K562 (cell line): ENCODE results near the gene ITSN2. TPM values are rescaled to one million over a fixed set of nuclear protein-coding genes. Genes with fewer than 3 reads are reported as not detected.

Experiments
- BDP1 ChIP-seq: IDR thresholded peaks from 3 replicates; pipeline ENCODE4 v1.6.1; 2011; ENCODE audit not compliant: insufficient read length, insufficient read depth
- C11orf30 ChIP-seq: fragments of 450-650 bp; IDR thresholded peaks from 2 replicates; pipeline ENCODE4 v1.6.1; 2016; ENCODE audit warnings: low read depth, mild to moderate bottlenecking
- CBX8 ChIP-seq: fragments of 200-600 bp; sonication (generic); IDR thresholded peaks from 2 replicates; pipeline ENCODE4 v1.6.1; 2012; ENCODE audit warnings: borderline replicate concordance, mixed run types, low read depth, mild to moderate bottlenecking, moderate library complexity, mixed read lengths, low read length, control low read depth, inconsistent platforms; ENCODE audit not compliant: poor library complexity, severe bottlenecking; ENCODE audit errors: extremely low read depth
- DMBX1 ChIP-seq: fragments of 250-450 bp; sonication (Bioruptor Pico); IDR thresholded peaks from 2 replicates; pipeline ENCODE4 v1.8.0; 2022; ENCODE audit warnings: inconsistent platforms, mild to moderate bottlenecking, moderate library complexity, borderline replicate concordance
- EHMT2 ChIP-seq: fragments of 450-650 bp; IDR thresholded peaks from 2 replicates; pipeline ENCODE4 v1.6.1; 2018; ENCODE audit warnings: antibody characterized with exemption
- ETV1 ChIP-seq: fragments of 450-650 bp; conservative IDR thresholded peaks from 2 replicates; pipeline ENCODE4 v1.6.1; 2016; ENCODE audit warnings: missing genetic modification characterization, control low read depth, low read depth, missing compliant biosample characterization
- EZH2 ChIP-seq: IDR thresholded peaks from 2 replicates; pipeline ENCODE4 v1.6.1; 2012; ENCODE audit warnings: low read depth, mild to moderate bottlenecking, inconsistent platforms, low read length, borderline replicate concordance
- FUS ChIP-seq: fragments of 200-400 bp; formaldehyde crosslinking; optimal IDR thresholded peaks from 2 replicates; pipeline ENCODE3; 2017; ENCODE audit warnings: low read depth, low read length
- HDAC8 ChIP-seq: fragments of 450-650 bp; IDR thresholded peaks from 2 replicates; pipeline ENCODE4 v1.6.1; 2016; ENCODE audit warnings: mild to moderate bottlenecking, missing genetic modification characterization, moderate library complexity, missing compliant biosample characterization
- KAT8 ChIP-seq: fragments of 450-650 bp; IDR thresholded peaks from 2 replicates; pipeline ENCODE4 v1.6.1; 2016; ENCODE audit warnings: low read depth, mild to moderate bottlenecking
- MAFF ChIP-seq: IDR thresholded peaks from 2 replicates; pipeline ENCODE4 v1.6.1; 2012; ENCODE audit warnings: low read length, improper control_type of control experiment
- MCM7 ChIP-seq, 2 experiments: fragments of 450-650 bp; IDR thresholded peaks; 2 replicates each; pipeline ENCODE4 v1.6.1; 2016 to 2018
- MTA3 ChIP-seq: fragments of 450-650 bp; formaldehyde crosslinking; IDR thresholded peaks from 2 replicates; pipeline ENCODE4 v1.6.1; 2017; ENCODE audit warnings: mild to moderate bottlenecking, borderline replicate concordance
- NR2C2 ChIP-seq, 2 experiments: fragments of 200-800 bp in 1 of 2; sonication (Bioruptor generic) in 1 of 2; sonication (generic) in 1 of 2; formaldehyde crosslinking in 1 of 2; IDR thresholded peaks; 2 replicates each; pipeline versions ENCODE4 v1.6.1 to v1.8.0; 2016 to 2022; ENCODE audit warnings: mild to moderate bottlenecking in 1 of 2, missing compliant biosample characterization in 1 of 2, missing genetic modification characterization in 1 of 2, missing genetic modification reagents in 1 of 2
- PHF21A ChIP-seq: fragments of 450-650 bp; IDR thresholded peaks from 2 replicates; pipeline ENCODE4 v1.6.1; 2017; ENCODE audit warnings: low read depth, borderline replicate concordance
- STAG1 ChIP-seq: sonication (generic); formaldehyde crosslinking; IDR thresholded peaks from 2 replicates; pipeline ENCODE4 v1.5.0; 2020; ENCODE audit warnings: missing genetic modification reagents, borderline replicate concordance
- TRIM24 ChIP-seq, 2 experiments: fragments of 450-650 bp; IDR thresholded peaks; 2 replicates each; pipeline ENCODE4 v1.6.1; 2016
- ZNF384 ChIP-seq: IDR thresholded peaks from 2 replicates; pipeline ENCODE4 v1.6.1; 2012; ENCODE audit warnings: low read depth, low read length, improper control_type of control experiment
- ZNF444 ChIP-seq: fragments of 250-450 bp; sonication (Bioruptor Pico); IDR thresholded peaks from 2 replicates; pipeline ENCODE4 v1.4.0; 2020; ENCODE audit warnings: mild to moderate bottlenecking, moderate library complexity
- ZNF589 ChIP-seq: fragments of 200-800 bp; sonication (Bioruptor generic); IDR thresholded peaks from 2 replicates; pipeline ENCODE4 v1.6.1; 2016; ENCODE audit warnings: low read depth, missing genetic modification characterization, missing compliant biosample characterization
- ZNF717 ChIP-seq: fragments of 250-450 bp; sonication (Bioruptor Pico); IDR thresholded peaks from 2 replicates; pipeline ENCODE4 v1.5.0; 2021
- polyA plus RNA-seq, 8 experiments: library from polyadenylated mRNA; depleted of rRNA in 4 of 8; stranded (reverse) in 5 of 8; unstranded in 3 of 8; fragments of >200 nt; fragmentation: Nextera tagmentation in 2 of 8; fragmentation: Illumina TruSeq in 1 of 8; extraction: Ambion mirVana in 2 of 8; extraction: Trizol in 1 of 8; gene quantifications; 2 replicates each; pipeline versions ENCODE4 v1.2.1 to v1.2.3, GENCODE V29; 2011 to 2014; ENCODE audit warnings: inconsistent platforms in 1 of 8, missing spikeins in 1 of 8
- total RNA-seq, 7 experiments: library from RNA; depleted of rRNA in 6 of 7; stranded (reverse); fragments of >200 nt in 6 of 7; fragmentation: Illumina TruSeq in 2 of 7; extraction: Trizol in 2 of 7; gene quantifications; 2 replicates each; pipeline versions ENCODE4 v1.2.1 to v1.2.3, GENCODE V29; 2011 to 2021; ENCODE audit warnings: low replicate concordance in 1 of 7
- TF ChIP-seq, protein P1 (sequence below): fragments of 450-650 bp; IDR thresholded peaks from 2 replicates; pipeline ENCODE4 v1.6.1; 2018; ENCODE audit not compliant: partially characterized antibody
- TF ChIP-seq, protein P2 (sequence below): fragments of 450-650 bp; IDR thresholded peaks from 2 replicates; pipeline ENCODE4 v1.6.1; 2016
- TF ChIP-seq, protein P3 (sequence below): fragments of 250-450 bp; sonication (Bioruptor Pico); IDR thresholded peaks from 2 replicates; pipeline ENCODE4 v1.5.0; 2021

ITSN2 gene
- total and polyA plus RNA-seq, 9 of the 15 experiments (the other 6 are each of a cell fraction or from before 2014, with no cell fraction given): 6.6 to 19.9 (median 15.2) TPM

DNA sequence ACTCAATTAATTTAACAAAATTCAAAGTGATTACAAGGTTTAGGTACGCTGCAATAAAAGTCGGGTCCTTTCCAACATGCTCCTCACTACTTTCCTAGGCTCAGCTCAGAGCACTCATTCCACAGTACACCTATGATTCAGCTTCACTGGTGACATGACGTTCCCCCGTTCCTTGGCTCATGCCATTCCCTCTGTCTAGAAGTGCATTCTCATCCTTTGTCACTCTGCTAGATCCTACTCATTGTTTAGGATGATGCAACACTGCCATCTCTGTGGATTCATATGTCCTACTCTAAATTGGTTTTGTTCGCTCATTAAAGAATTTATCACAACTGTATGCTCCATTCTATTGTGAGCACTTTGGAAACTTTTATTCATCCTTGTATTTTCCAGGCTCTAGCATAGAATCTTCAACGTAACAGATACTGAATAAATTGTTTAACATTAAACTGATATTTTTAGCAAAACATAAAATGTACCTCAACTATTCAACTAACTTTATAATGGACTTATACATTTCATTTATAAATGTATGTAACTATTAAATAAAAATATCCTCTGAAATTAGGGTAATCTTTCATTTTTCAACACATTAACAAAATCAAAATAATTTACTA lies 106.9 kb downstream of the ITSN2 start (continued):
- TF ChIP-seq, protein P1, sequence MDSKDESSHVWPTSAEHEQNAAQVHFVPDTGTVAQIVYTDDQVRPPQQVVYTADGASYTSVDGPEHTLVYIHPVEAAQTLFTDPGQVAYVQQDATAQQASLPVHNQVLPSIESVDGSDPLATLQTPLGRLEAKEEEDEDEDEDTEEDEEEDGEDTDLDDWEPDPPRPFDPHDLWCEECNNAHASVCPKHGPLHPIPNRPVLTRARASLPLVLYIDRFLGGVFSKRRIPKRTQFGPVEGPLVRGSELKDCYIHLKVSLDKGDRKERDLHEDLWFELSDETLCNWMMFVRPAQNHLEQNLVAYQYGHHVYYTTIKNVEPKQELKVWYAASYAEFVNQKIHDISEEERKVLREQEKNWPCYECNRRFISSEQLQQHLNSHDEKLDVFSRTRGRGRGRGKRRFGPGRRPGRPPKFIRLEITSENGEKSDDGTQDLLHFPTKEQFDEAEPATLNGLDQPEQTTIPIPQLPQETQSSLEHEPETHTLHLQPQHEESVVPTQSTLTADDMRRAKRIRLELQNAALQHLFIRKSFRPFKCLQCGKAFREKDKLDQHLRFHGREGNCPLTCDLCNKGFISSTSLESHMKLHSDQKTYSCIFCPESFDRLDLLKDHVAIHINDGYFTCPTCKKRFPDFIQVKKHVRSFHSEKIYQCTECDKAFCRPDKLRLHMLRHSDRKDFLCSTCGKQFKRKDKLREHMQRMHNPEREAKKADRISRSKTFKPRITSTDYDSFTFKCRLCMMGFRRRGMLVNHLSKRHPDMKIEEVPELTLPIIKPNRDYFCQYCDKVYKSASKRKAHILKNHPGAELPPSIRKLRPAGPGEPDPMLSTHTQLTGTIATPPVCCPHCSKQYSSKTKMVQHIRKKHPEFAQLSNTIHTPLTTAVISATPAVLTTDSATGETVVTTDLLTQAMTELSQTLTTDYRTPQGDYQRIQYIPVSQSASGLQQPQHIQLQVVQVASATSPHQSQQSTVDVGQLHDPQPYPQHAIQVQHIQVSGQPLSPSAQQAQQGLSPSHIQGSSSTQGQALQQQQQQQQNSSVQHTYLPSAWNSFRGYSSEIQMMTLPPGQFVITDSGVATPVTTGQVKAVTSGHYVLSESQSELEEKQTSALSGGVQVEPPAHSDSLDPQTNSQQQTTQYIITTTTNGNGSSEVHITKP: peak; percentile 68
- peak; percentile 82; the same call in 1 of the 2 replicates for TF ChIP-seq DMBX1 (CRISPR knock-in tag)
- no peak; the same call in 1 of the 2 replicates for TF ChIP-seq ZNF589 (CRISPR knock-in tag)
- no peak for TF ChIP-seq MTA3
- TF ChIP-seq EHMT2: peak; percentile 92
- TF ChIP-seq EZH2: no peak
- peak; percentile 37; the same call in 1 of the 2 replicates for TF ChIP-seq ETV1 (tag)
- peak; percentile 89 to 91 for TF ChIP-seq TRIM24 (IDR thresholded peaks at IDR 0.05)
- TF ChIP-seq KAT8: no peak
- TF ChIP-seq HDAC8 (tag): no peak
- TF ChIP-seq, protein P2, sequence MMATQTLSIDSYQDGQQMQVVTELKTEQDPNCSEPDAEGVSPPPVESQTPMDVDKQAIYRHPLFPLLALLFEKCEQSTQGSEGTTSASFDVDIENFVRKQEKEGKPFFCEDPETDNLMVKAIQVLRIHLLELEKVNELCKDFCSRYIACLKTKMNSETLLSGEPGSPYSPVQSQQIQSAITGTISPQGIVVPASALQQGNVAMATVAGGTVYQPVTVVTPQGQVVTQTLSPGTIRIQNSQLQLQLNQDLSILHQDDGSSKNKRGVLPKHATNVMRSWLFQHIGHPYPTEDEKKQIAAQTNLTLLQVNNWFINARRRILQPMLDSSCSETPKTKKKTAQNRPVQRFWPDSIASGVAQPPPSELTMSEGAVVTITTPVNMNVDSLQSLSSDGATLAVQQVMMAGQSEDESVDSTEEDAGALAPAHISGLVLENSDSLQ: peak; percentile 69
- TF ChIP-seq BDP1: no peak
- no peak for TF ChIP-seq FUS
- TF ChIP-seq, protein P3, sequence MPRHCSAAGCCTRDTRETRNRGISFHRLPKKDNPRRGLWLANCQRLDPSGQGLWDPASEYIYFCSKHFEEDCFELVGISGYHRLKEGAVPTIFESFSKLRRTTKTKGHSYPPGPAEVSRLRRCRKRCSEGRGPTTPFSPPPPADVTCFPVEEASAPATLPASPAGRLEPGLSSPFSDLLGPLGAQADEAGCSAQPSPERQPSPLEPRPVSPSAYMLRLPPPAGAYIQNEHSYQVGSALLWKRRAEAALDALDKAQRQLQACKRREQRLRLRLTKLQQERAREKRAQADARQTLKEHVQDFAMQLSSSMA (CRISPR knock-in tag): no peak
- TF ChIP-seq NR2C2 (CRISPR knock-in tag; IDR thresholded peaks at IDR 0.05): no peak
- TF ChIP-seq NR2C2 (tag; IDR thresholded peaks at IDR 0.05): no peak
- no peak for TF ChIP-seq PHF21A
- no peak for TF ChIP-seq STAG1 (CRISPR knock-in tag)
- TF ChIP-seq MCM7 (IDR thresholded peaks at IDR 0.05): no peak
- TF ChIP-seq CBX8: no peak
- TF ChIP-seq ZNF384: no peak
- no peak for TF ChIP-seq ZNF444 (CRISPR knock-in tag)
- peak; percentile 97 for TF ChIP-seq C11orf30
- TF ChIP-seq MAFF: peak; percentile 74; the same call in 1 of the 2 replicates
- no peak for TF ChIP-seq ZNF717 (CRISPR knock-in tag)
